Pancreas (tissue), 10 donors: ENCODE measurements around the gene NOLC1. TPM values are rescaled to one million over a fixed set of nuclear protein-coding genes. Genes with fewer than 3 reads are reported as not detected.

Source experiments
- ATAC-seq, 4 donors: fragments of 200-7000 bp; cut with Tn5 transposase; one replicate each; pipeline versions ENCODE4 v1.8.0 to v1.9.1; 2020; ENCODE audit warnings: mild to moderate bottlenecking in 4 of 4, moderate library complexity in 4 of 4
- DNase-seq, 6 donors: peaks; one replicate each; pipeline ENCODE4 v3.0.0-alpha.2; 2020
- FAIRE-seq: peaks from 2 replicates; lab custom pipeline; 2012; peaks lifted over from hg19 to GRCh38; lab: Jason Lieb, UNC
- H3K27ac ChIP-seq, 4 donors: fragments of 200-600 bp; sonication (generic); 1 replicate in 3 of 4; 2 replicates in 1 of 4; pipeline versions ENCODE4 v1.5.0 to v1.8.0; 2020
- H3K27me3 ChIP-seq, 4 donors: fragments of 200-600 bp; one replicate each; pipeline ENCODE4 v1.8.0; 2021
- H3K36me3 ChIP-seq, 3 donors: fragments of 200-600 bp; sonication (generic) in 1 of 3; one replicate each; pipeline versions ENCODE4 v1.5.0 to v1.8.0; 2020 to 2021
- H3K4me1 ChIP-seq, 3 donors: fragments of 200-600 bp; one replicate each; pipeline ENCODE4 v1.8.0; 2021
- H3K4me3 ChIP-seq, 4 donors: fragments of 200-600 bp; sonication (generic) in 2 of 4; one replicate each; pipeline versions ENCODE4 v1.5.0 to v1.8.0; 2020 to 2021
- H3K9me3 ChIP-seq, 4 donors: fragments of 200-600 bp; one replicate each; pipeline ENCODE4 v1.8.0; 2021
- WGBS, 2 donors: extraction: QIAGEN DNeasy Blood & Tissue Kit; methylation state at CpG; one replicate each; pipeline ENCODE4 v1.1.7; 2013; 5-methylcytosine and 5-hydroxymethylcytosine counted together
- intact Hi-C, 3 donors: fragments of 100-400 bp; cut with DNase I; formaldehyde crosslinking; loops; one replicate each; pipeline versions ENCODE4 v1.11.1 to v1.14.2; 2022
- polyA plus RNA-seq, 2 donors: library from polyadenylated mRNA; stranded (reverse); fragments of 200-250 nt; gene quantifications; one replicate each; pipeline ENCODE4 v1.2.3, GENCODE V29; 2013
- total RNA-seq, 6 donors: library from RNA; stranded (reverse); fragmentation: NEBNext Ultra II Directional in 4 of 6; extraction: Animal tissue kit (Norgen Biotek cat#: 25700) in 4 of 6; gene quantifications; one replicate each; pipeline versions ENCODE4 v1.2.1 to v1.2.4, GENCODE V29; 2021 to 2023
- TF ChIP-seq, protein P1 (sequence below), 4 donors: fragments of 200-600 bp; sonication (generic) in 3 of 4; IDR thresholded peaks; one replicate each; pipeline versions ENCODE4 v1.5.0 to v1.8.0; 2021; ENCODE audit warnings: antibody characterized with exemption in 4 of 4
- donor health status: healthy with polysubstance abuse.
- donor health status: DM: no; HTN: no; CAD: no; lungs with moderate emphysema.
- donor health status: DM: no; HTN: no; CAD: no.
- donor health status: control.
- donor health status: control.
- donor health status: Bipolar disorder and iron deficiency.
- donor health status: DM: yes; HTN: yes; CAD: no.
- donor health status: DM: no; HTN: no; CAD: no.
- donor health status: DM: no; HTN: no; CAD: no.
- donor health status: DM: yes; HTN: yes; CAD: no.

The NOLC1 gene
- total and polyA plus RNA-seq, 8 donors = 14.8 to 33.7 (median 25.7) TPM

DNA sequence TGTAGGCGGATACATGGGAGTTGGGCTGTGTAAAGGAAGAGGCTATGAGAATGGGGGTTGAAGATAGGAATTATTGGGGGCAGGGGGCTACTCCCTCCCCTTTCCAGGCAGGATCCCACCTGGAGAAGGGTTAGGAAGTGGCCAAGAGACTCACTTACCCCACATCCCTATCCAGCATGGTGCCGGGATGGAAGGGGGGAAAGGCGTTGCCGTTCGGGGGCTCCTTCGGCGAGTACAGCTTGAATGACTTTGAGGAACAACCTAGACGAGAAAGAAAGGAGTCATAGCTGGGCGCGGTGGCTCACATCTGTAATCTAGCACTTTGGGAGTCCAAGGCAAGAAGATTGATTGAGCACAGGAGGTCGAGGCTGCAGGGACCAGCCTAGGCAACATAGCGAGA, 40.9 kb upstream of the NOLC1 start:
- H3K36me3 ChIP-seq = peaks cover 0 to 40% (median 7%) of the 10 kb centered on the region in 3 donors
- intact Hi-C loops = no loop called here
- TF ChIP-seq, protein P1, sequence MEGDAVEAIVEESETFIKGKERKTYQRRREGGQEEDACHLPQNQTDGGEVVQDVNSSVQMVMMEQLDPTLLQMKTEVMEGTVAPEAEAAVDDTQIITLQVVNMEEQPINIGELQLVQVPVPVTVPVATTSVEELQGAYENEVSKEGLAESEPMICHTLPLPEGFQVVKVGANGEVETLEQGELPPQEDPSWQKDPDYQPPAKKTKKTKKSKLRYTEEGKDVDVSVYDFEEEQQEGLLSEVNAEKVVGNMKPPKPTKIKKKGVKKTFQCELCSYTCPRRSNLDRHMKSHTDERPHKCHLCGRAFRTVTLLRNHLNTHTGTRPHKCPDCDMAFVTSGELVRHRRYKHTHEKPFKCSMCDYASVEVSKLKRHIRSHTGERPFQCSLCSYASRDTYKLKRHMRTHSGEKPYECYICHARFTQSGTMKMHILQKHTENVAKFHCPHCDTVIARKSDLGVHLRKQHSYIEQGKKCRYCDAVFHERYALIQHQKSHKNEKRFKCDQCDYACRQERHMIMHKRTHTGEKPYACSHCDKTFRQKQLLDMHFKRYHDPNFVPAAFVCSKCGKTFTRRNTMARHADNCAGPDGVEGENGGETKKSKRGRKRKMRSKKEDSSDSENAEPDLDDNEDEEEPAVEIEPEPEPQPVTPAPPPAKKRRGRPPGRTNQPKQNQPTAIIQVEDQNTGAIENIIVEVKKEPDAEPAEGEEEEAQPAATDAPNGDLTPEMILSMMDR (IDR thresholded peaks at IDR 0.05) = no peak
- DNase-seq (no peak), ATAC-seq (no peak), FAIRE-seq (no peak)
- no peak overlapping the region for H3K4me3 ChIP-seq
- H3K27me3 ChIP-seq = no peaks in the 10 kb centered on the region
- peaks cover 5 to 23% (median 7%) of the 10 kb centered on the region in 3 donors for H3K4me1 ChIP-seq
- H3K27ac ChIP-seq = no peak overlapping the region
- 92 to 98% methylated on average over 12 of the region's 12 CpGs for WGBS, 2 donors
- no peaks in the 10 kb centered on the region for H3K9me3 ChIP-seq

- WGBS, 2 donors = 65 to 72% methylated on average over 3 of the region's 3 CpGs
- Histone ChIP-seq H3K4me3 (no peak overlapping the region), H3K27me3 (no peaks in the 10 kb centered on the region), H3K27ac (no peak overlapping the region), H3K9me3 (no peaks in the 10 kb centered on the region), H3K36me3 (peaks cover 0 to 37% (median 7%) of the 10 kb centered on the region in 3 donors), H3K4me1 (peaks cover 5 to 34% (median 15%) of the 10 kb centered on the region in 3 donors)
- DNase-seq (no peak), FAIRE-seq (no peak), ATAC-seq (no peak)
- TF ChIP-seq, protein P1 (IDR thresholded peaks at IDR 0.05) = no peak
- intact Hi-C loops = no loop called here
Measured at GRCh38 chr10:102112210-102112817, 39.9 kb upstream of the NOLC1 start.

DNA sequence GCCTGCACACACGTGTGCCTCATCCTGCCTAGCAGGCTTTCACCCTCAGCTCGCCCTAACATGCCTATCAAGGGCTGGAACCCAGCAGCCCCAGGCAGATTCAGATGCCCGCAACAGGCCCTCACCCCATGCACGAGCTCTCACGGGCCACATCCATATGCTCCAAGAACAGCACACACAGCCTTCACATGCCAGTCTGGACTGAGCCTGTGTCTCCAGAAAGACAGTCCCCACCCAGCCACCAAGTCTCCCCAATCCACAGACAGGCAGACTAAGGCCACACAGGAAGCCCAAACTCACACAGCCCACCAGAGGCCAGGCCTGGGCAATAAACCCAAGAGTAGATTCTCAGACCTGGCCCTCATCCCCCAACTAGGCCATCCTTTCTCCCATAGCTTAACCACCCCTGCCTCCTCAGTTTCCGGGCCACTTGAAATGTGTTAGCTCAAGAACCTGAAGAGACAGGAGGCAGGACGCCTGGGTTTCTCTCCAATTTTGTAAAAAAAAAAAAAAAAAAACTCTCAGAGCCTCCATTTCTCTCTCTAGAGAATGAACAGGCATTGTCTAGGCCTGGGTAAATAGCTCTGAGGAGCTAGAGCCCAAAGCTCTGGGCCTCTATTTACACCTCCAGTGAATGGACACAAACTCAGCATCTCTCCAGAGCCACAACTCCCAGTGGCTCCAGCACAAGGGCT, 38.8 kb upstream of the NOLC1 start:
- no peak for DNase-seq

DNA sequence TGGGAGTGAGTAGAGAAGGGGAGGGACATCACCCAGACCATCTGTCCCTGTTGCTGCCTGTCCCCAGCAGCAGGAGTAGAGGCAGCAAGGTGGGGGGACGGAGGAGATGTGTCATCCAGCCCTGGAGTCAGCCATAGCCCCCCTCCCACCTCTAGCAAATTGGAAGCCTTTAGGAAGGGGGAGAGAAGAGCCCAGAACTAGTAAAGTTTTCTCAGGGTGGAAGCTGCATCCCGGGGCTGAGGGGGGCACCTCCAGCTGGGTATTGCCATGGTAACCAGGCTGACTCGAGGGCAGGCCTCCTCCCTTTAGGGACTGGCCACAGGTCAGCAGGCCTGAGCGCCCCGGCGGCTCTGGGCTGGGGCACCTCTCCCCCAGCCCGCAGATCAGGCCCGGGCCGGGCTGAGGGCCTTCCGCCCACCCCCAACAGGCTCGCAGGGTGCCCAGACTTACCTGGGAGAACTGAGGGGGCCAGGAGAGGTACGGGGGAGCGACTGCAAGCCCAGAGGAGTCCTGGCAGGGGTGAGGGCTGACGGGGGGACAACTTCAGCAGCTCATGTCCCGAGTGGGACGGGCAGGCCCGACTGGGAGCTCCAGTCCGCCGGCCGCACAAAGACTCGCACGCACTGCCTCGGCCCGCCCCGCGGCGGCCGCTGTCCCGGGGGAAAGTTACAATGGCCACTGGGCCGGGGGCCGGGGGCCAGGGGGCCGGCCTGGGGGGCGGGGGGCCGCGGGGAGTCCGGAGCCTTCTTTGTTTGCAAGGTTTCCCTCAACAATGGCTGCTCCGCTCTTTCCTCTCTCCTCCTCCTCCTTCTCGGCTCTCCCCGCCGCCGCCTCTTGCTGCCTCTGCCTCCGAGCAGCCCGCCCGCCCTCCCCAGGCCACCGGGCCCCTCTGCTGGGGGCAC, 38.0 kb upstream of the NOLC1 start:
- TF ChIP-seq, protein P1 (IDR thresholded peaks at IDR 0.05) = no peak
- Histone ChIP-seq H3K4me1 (peaks cover 20 to 51% (median 30%) of the 10 kb centered on the region in 3 donors), H3K9me3 (no peaks in the 10 kb centered on the region), H3K36me3 (peaks cover 0 to 19% (median under 1%) of the 10 kb centered on the region in 3 donors), H3K27me3 (no peaks in the 10 kb centered on the region), H3K27ac (peak overlapping the region in 3 of 4 donors; percentile 38 to 89 (median 81)), H3K4me3 (peak overlapping the region; percentile 56 to 78 (median 68))
- FAIRE-seq (no peak), ATAC-seq (peak; percentile 4 to 22 (median 10)), DNase-seq (peak in 3 of 6 donors; percentile 34 to 69 (median 67))
- WGBS, 2 donors = 2 to 6% methylated on average over 14 to 45 of the region's 45 CpGs
- intact Hi-C loops = no loop called here

More for the DNA sequence above, 38.8 kb upstream of the NOLC1 start:
- TF ChIP-seq, protein P1 (IDR thresholded peaks at IDR 0.05) = no peak
- H3K9me3 ChIP-seq = no peaks in the 10 kb centered on the region
- H3K36me3 ChIP-seq = peaks cover 0 to 27% (median 7%) of the 10 kb centered on the region in 3 donors
- peaks cover 15 to 45% (median 26%) of the 10 kb centered on the region in 3 donors for H3K4me1 ChIP-seq
- ATAC-seq (no peak), FAIRE-seq (no peak)
- intact Hi-C loops = no loop called here
- peak overlapping the region in 2 of 4 donors; percentile 60 to 78 for H3K4me3 ChIP-seq
- H3K27me3 ChIP-seq = no peaks in the 10 kb centered on the region
- no peak overlapping the region for H3K27ac ChIP-seq
- WGBS, 2 donors = 63 to 69% methylated on average over 7 of the region's 7 CpGs
